GM21447 (cell line): ENCODE measurements around the gene C6orf89.
"Not testable (repeated sequence)": the region's sequence is repeated elsewhere in the genome, so short reads cannot be mapped to it uniquely, and the experiment has no call there.

Experiments used
- ATAC-seq: cut with Tn5 transposase; IDR thresholded peaks from one replicate; pipeline ENCODE4 v1.9.1; 2021; ENCODE audit not compliant: unreplicated experiment

The C6orf89 gene

GRCh38 chr6:36920049-36920448, 34.3 kb downstream of the C6orf89 start:
- ATAC-seq = no peak

GRCh38 chr6:36920546-36920945, 34.8 kb downstream of the C6orf89 start:
- no peak for ATAC-seq

GRCh38 chr6:36924131-36924530, 38.4 kb downstream of the C6orf89 start:
- no peak for ATAC-seq

- no peak for ATAC-seq
Observed at GRCh38 chr6:36924778-36925374, 39.1 kb downstream of the C6orf89 start.

- no peak for ATAC-seq
Observed at GRCh38 chr6:36925809-36926208, 40.1 kb downstream of the C6orf89 start.

- ATAC-seq = no peak
Observed at GRCh38 chr6:36926708-36927513, 41.2 kb downstream of the C6orf89 start.

- no peak for ATAC-seq
Observed at GRCh38 chr6:36927691-36928546, 42.2 kb downstream of the C6orf89 start.

GRCh38 chr6:36928547-36928918, 42.8 kb downstream of the C6orf89 start:
- no peak for ATAC-seq

- no peak for ATAC-seq
Observed at GRCh38 chr6:36929152-36929551, 43.4 kb downstream of the C6orf89 start.

- ATAC-seq = no peak
Observed at GRCh38 chr6:36929607-36930006, 43.9 kb downstream of the C6orf89 start.

GRCh38 chr6:36930483-36930882, 44.7 kb downstream of the C6orf89 start:
- no peak for ATAC-seq

GRCh38 chr6:36933102-36933501, 47.4 kb downstream of the C6orf89 start:
- ATAC-seq = no peak

GRCh38 chr6:36933519-36933918, 47.8 kb downstream of the C6orf89 start:
- ATAC-seq = no peak

- ATAC-seq = no peak
Observed at GRCh38 chr6:36934901-36935300, 49.1 kb downstream of the C6orf89 start.

GRCh38 chr6:36936824-36937223, 51.1 kb downstream of the C6orf89 start:
- no peak for ATAC-seq

GRCh38 chr6:36937896-36938295, 52.1 kb downstream of the C6orf89 start:
- no peak for ATAC-seq

- ATAC-seq = no peak
Observed at GRCh38 chr6:36938536-36938935, 52.8 kb downstream of the C6orf89 start.

- not testable (repeated sequence) for ATAC-seq
Observed at GRCh38 chr6:36939005-36939404, 53.3 kb downstream of the C6orf89 start.

GRCh38 chr6:36940027-36940426, 54.3 kb downstream of the C6orf89 start:
- ATAC-seq = no peak

- ATAC-seq = not testable (repeated sequence)
Observed at GRCh38 chr6:36941561-36941960, 55.8 kb downstream of the C6orf89 start.

GRCh38 chr6:36942329-36942728, 56.6 kb downstream of the C6orf89 start:
- not testable (repeated sequence) for ATAC-seq

- no peak for ATAC-seq
Observed at GRCh38 chr6:36944650-36945049, 58.9 kb downstream of the C6orf89 start.
